ENCODE measurements around the gene SEZ6. TPM values are rescaled to one million over a fixed set of nuclear protein-coding genes. Genes with fewer than 3 reads are reported as not detected.

SEZ6 gene
- total RNA-seq, 2 experiments from 2014 or later: 0.31 TPM; not detected in 1

- ATAC-seq (ENCODE audit: poor library complexity) (no peak), DNase-seq (no peak)
- ChIA-PET POLR2A (interaction anchor here (1.3 to 1.9 kb wide), 4 partner anchors 14 to 180 kb away, joined by 4 to 7 read pairs (median 6); partner anchors contain the start of gene PHF12), CTCF (interaction anchor here (0.7 to 1.7 kb wide), 4 partner anchors 11 to 181 kb away, joined by 3 to 6 read pairs (median 3); no protein-coding TSS in a partner anchor)
- Mint-ChIP-seq H3K27ac (no peak overlapping the region), H3K27me3 (no peaks in the 10 kb centered on the region), H3K4me3 (no peak overlapping the region), H3K36me3 (ENCODE audit: low read depth) (peaks cover 80% of the 10 kb centered on the region), H3K9me3 (no peaks in the 10 kb centered on the region), H3K4me1 (ENCODE audit: low read depth) (peaks cover 6% of the 10 kb centered on the region)
- Histone ChIP-seq H3K27me3 (ENCODE audit: control insufficient read depth in 1 of 2, insufficient read depth in 2 of 2, low read length in 2 of 2) (no peaks in the 10 kb centered on the region), H3K9me3 (ENCODE audit: control insufficient read depth in 1 of 2, insufficient read depth in 1 of 2, low read length in 2 of 2) (no peaks in the 10 kb centered on the region), H3K4me1 (ENCODE audit: insufficient read depth, low read length) (peaks cover 8% of the 10 kb centered on the region), H3K27ac (ENCODE audit: low read depth in 1 of 2, low read length in 2 of 2) (no peak overlapping the region), H3K36me3 (ENCODE audit: insufficient read depth, low read length) (peaks cover 73% of the 10 kb centered on the region), H3K4me3 (ENCODE audit: low read length) (no peak overlapping the region)
- no peak for TF ChIP-seq CTCF (IDR thresholded peaks at IDR 0.05)
- intact Hi-C loops (cut with DNase I, micrococcal nuclease): no loop called here
Measured at GRCh38 chr17:28907709-28908475, 97.9 kb downstream of the SEZ6 start.

DNA sequence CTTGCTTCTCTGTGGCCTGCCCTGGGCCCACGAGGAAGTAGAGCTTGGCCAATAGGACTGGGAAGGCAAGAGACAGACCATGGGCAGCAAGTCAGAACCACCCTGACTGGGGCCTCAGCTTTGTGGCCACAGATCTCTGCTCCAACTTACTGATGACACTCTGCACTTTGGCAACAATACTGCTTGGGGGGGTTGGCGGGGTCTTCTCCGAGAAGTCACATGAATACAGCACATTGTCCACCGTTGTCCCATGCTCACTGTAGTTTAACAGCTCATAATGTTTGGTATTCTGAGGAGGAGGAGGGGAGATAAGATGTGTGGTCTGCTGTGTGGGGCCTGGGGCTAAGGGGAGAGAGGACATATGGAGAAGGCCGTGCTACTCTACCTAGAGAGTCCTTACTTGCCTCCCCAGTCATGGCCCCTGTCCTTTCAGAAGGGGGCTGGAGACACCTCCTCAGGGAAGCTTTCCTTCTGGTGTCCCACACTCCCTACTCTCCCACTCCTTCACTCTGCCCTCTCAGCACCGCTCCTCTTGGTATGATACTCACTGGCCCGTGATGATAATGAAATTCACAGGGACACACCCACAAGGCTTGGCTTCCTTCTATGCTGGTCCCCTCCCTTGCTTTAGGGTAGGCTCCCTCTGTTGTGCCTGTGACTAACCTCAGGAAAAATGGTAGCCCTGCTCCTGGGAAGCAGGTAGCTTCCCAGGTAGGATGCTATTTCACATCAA, 99.0 kb downstream of the SEZ6 start:
- Mint-ChIP-seq H3K27ac (peak overlapping the region; percentile 55), H3K36me3 (ENCODE audit: low read depth) (peaks cover 74% of the 10 kb centered on the region), H3K4me1 (ENCODE audit: low read depth) (peaks cover 12% of the 10 kb centered on the region), H3K27me3 (no peaks in the 10 kb centered on the region), H3K9me3 (no peaks in the 10 kb centered on the region), H3K4me3 (no peak overlapping the region)
- no peak for ATAC-seq (ENCODE audit: poor library complexity)
- POLR2A ChIA-PET: interaction anchor here (1.6 to 1.9 kb wide), 2 partner anchors 43 to 45 kb away, joined by 5 to 7 read pairs; partner anchors contain the start of gene PHF12
- H3K27ac ChIP-seq (ENCODE audit: low read depth in 1 of 2, low read length in 2 of 2): no peak overlapping the region
- CTCF ChIA-PET: interaction anchor here (1.0 to 1.7 kb wide), 3 partner anchors 10 to 180 kb away, joined by 3 to 6 read pairs (median 5); no protein-coding TSS in a partner anchor
- TF ChIP-seq CTCF (IDR thresholded peaks at IDR 0.05): no peak
- H3K4me1 ChIP-seq (ENCODE audit: insufficient read depth, low read length): peaks cover 12% of the 10 kb centered on the region
- intact Hi-C loops (cut with DNase I, micrococcal nuclease): loop anchor here in 1 of 2 experiments (1.0 kb wide), 1 partner anchor 13 kb away; no protein-coding TSS in a partner anchor
- DNase-seq: no peak
- no peaks in the 10 kb centered on the region for H3K9me3 ChIP-seq (ENCODE audit: control insufficient read depth in 1 of 2, insufficient read depth in 1 of 2, low read length in 2 of 2)
- peaks cover 63% of the 10 kb centered on the region for H3K36me3 ChIP-seq (ENCODE audit: insufficient read depth, low read length)
- no peaks in the 10 kb centered on the region for H3K27me3 ChIP-seq (ENCODE audit: control insufficient read depth in 1 of 2, insufficient read depth in 2 of 2, low read length in 2 of 2)
- H3K4me3 ChIP-seq (ENCODE audit: low read length): no peak overlapping the region

DNA sequence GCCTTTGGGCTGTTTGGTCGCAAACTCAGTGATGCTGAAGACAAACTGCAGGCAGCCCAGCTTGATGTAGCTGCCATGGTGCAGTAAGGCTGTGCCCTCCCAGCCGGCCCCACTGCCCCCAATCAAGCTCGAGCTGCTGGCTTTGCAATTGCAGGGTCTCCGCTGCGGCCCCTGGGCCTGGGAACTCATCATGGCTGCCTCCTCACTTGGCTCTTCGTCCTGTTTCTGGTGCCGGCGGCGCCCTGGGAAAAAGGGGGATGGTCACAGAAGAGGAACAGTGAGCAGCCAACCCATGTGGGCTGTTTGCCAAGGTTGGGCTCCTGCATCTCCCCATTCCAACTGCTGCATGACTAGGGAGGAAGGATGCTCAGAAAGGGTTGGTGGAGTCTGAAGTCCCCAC, 99.6 kb downstream of the SEZ6 start:
- no peak for TF ChIP-seq CTCF (IDR thresholded peaks at IDR 0.05)
- Mint-ChIP-seq H3K4me1 (ENCODE audit: low read depth) (peaks cover 17% of the 10 kb centered on the region), H3K9me3 (no peaks in the 10 kb centered on the region), H3K36me3 (ENCODE audit: low read depth) (peaks cover 72% of the 10 kb centered on the region), H3K27ac (peak overlapping the region; percentile 55), H3K27me3 (no peaks in the 10 kb centered on the region), H3K4me3 (no peak overlapping the region)
- no peak for DNase-seq
- H3K36me3 ChIP-seq (ENCODE audit: insufficient read depth, low read length): peaks cover 57% of the 10 kb centered on the region
- no peak overlapping the region for H3K4me3 ChIP-seq (ENCODE audit: low read length)
- no peaks in the 10 kb centered on the region for H3K9me3 ChIP-seq (ENCODE audit: control insufficient read depth in 1 of 2, insufficient read depth in 1 of 2, low read length in 2 of 2)
- peaks cover 18% of the 10 kb centered on the region for H3K4me1 ChIP-seq (ENCODE audit: insufficient read depth, low read length)
- ChIA-PET CTCF (interaction anchor here (1.4 kb wide), 1 partner anchor 11 kb away, joined by 5 read pairs; no protein-coding TSS in a partner anchor), POLR2A (interaction anchor here (1.9 kb wide), 1 partner anchor 45 kb away, joined by 5 read pairs; the partner anchor contains the start of gene PHF12)
- intact Hi-C loops (cut with DNase I, micrococcal nuclease): loop anchor here in 1 of 2 experiments (1.0 kb wide), 1 partner anchor 14 kb away; no protein-coding TSS in a partner anchor
- H3K27ac ChIP-seq (ENCODE audit: low read depth in 1 of 2, low read length in 2 of 2): no peak overlapping the region
- H3K27me3 ChIP-seq (ENCODE audit: control insufficient read depth in 1 of 2, insufficient read depth in 2 of 2, low read length in 2 of 2): no peaks in the 10 kb centered on the region
- no peak for ATAC-seq (ENCODE audit: poor library complexity)

Other genes with a start within 250 kb of the SEZ6 start
- gene FAM222B, start 163.2 kb downstream of the SEZ6 start, total RNA-seq: 10 to 100 TPM; 17.3 to 17.5 TPM
- 10 to 100 TPM; 15.6 to 16.8 TPM for gene ERAL1, start 151.0 kb downstream of the SEZ6 start, total RNA-seq
- gene FLOT2, start 108.3 kb downstream of the SEZ6 start, total RNA-seq: 10 to 100 TPM; 79.7 to 85.1 TPM
- gene DHRS13, start 103.0 kb downstream of the SEZ6 start, total RNA-seq: 10 to 100 TPM; 33.5 to 34.3 TPM
- gene PHF12, start 54.5 kb downstream of the SEZ6 start, total RNA-seq: 100 to 1,000 TPM; 232 to 247 TPM
- gene PIPOX, start 37.1 kb upstream of the SEZ6 start, total RNA-seq: 1 to 10 TPM; 2.4 to 4.4 TPM
- 10 to 100 TPM; 87.0 to 90.1 TPM for gene MYO18A, start 174.4 kb upstream of the SEZ6 start, total RNA-seq
- gene CRYBA1, start 240.8 kb upstream of the SEZ6 start, total RNA-seq: not detected

Measured in CD4-positive, alpha-beta T cell (primary cell).